DMS53 (cell line): Measurements from ENCODE around the gene TLE5.

Experiments used
- DNase-seq: peaks from one replicate; lab custom pipeline; 2025; lab: John Stamatoyannopoulos, UW

TLE5 gene

GRCh38 chr19:3062165-3063105, at the start of gene TLE5:
Gene TLE5 (minus strand): TSS chr19:3062495. CDS start chr19:3062200, 295 bp downstream.
- peak; percentile 81 for DNase-seq

GRCh38 chr19:3111586-3112247, 49.4 kb upstream of the TLE5 start:
- no peak for DNase-seq

GRCh38 chr19:3110126-3110825, 48.0 kb upstream of the TLE5 start:
- no peak for DNase-seq

GRCh38 chr19:3109491-3109890, 47.2 kb upstream of the TLE5 start:
- no peak for DNase-seq

GRCh38 chr19:3108775-3109174, 46.5 kb upstream of the TLE5 start:
- DNase-seq = peak; percentile 78

- DNase-seq = no peak
These were observed 45.4 kb upstream of the TLE5 start for GRCh38 chr19:3107658-3108057.

GRCh38 chr19:3106509-3107141, 44.3 kb upstream of the TLE5 start:
- no peak for DNase-seq

GRCh38 chr19:3105641-3106508, 43.6 kb upstream of the TLE5 start:
- no peak for DNase-seq

- no peak for DNase-seq
These were observed 42.4 kb upstream of the TLE5 start for GRCh38 chr19:3104708-3104983.

- DNase-seq = no peak
These were observed 40.2 kb upstream of the TLE5 start for GRCh38 chr19:3102239-3103140.

- DNase-seq = no peak
These were observed 38.7 kb upstream of the TLE5 start for GRCh38 chr19:3100747-3101730.

- no peak for DNase-seq
These were observed 38.0 kb upstream of the TLE5 start for GRCh38 chr19:3100331-3100730.

GRCh38 chr19:3099347-3100145, 37.3 kb upstream of the TLE5 start:
- DNase-seq = no peak

GRCh38 chr19:3098515-3099346, 36.4 kb upstream of the TLE5 start:
- DNase-seq = no peak

GRCh38 chr19:3098141-3098514, 35.8 kb upstream of the TLE5 start:
- no peak for DNase-seq

GRCh38 chr19:3097442-3097871, 35.2 kb upstream of the TLE5 start:
- no peak for DNase-seq

- no peak for DNase-seq
These were observed 34.6 kb upstream of the TLE5 start for GRCh38 chr19:3096902-3097326.
